ENCODE measurements around the gene IQCF5.
"Not testable (repeated sequence)": the region's sequence is repeated elsewhere in the genome, so short reads cannot be mapped to it uniquely, and the experiment has no call there.

IQCF5 gene

GRCh38 chr3:51860703-51861665 lies 14.4 kb downstream of the IQCF5 start, which contains the start of gene IQCF2:
Gene IQCF2, plus strand, starts transcription at chr3:51861615. Its CDS starts 52 bp downstream, at chr3:51861667.
- H3K9me3 ChIP-seq (ENCODE audit: control insufficient read depth, insufficient read depth, low read depth, low read length): no peaks in the 10 kb centered on the region
- H3K4me3 ChIP-seq (ENCODE audit: low read depth, low read length): no peak within 1 kb of the TSS
- TF ChIP-seq ZSCAN16 (tag by site-specific recombination; IDR thresholded peaks at IDR 0.05) (no peak), MYNN (tag by site-specific recombination; IDR thresholded peaks at IDR 0.05; ENCODE audit: borderline replicate concordance) (no peak), ZSCAN5A (tag by site-specific recombination; IDR thresholded peaks at IDR 0.05) (no peak), ZBTB1 (tag by site-specific recombination; IDR thresholded peaks at IDR 0.05) (no peak), GLI2 (tag by site-specific recombination; IDR thresholded peaks at IDR 0.05; ENCODE audit: borderline replicate concordance, low read depth) (no peak), ZNF76 (tag by site-specific recombination; IDR thresholded peaks at IDR 0.05; ENCODE audit: borderline replicate concordance, low read depth) (no peak), ZBTB17 (tag by site-specific recombination; IDR thresholded peaks at IDR 0.05) (no peak), ZNF658 (tag by site-specific recombination; IDR thresholded peaks at IDR 0.05) (no peak), ZNF843 (tag by site-specific recombination; IDR thresholded peaks at IDR 0.05) (no peak), ZNF701 (tag by site-specific recombination; IDR thresholded peaks at IDR 0.05) (no peak), ZBTB8A (tag by site-specific recombination; IDR thresholded peaks at IDR 0.05) (no peak), ZNF501 (tag by site-specific recombination; IDR thresholded peaks at IDR 0.05) (no peak)
- TF ChIP-seq, protein P1, sequence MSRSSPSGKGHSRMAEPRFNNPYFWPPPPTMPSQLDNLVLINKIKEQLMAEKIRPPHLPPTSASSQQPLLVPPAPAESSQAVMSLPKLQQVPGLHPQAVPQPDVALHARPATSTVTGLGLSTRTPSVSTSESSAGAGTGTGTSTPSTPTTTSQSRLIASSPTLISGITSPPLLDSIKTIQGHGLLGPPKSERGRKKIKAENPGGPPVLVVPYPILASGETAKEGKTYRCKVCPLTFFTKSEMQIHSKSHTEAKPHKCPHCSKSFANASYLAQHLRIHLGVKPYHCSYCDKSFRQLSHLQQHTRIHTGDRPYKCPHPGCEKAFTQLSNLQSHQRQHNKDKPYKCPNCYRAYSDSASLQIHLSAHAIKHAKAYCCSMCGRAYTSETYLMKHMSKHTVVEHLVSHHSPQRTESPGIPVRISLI (tag by site-specific recombination; IDR thresholded peaks at IDR 0.05): no peak
- TF ChIP-seq, protein P2, sequence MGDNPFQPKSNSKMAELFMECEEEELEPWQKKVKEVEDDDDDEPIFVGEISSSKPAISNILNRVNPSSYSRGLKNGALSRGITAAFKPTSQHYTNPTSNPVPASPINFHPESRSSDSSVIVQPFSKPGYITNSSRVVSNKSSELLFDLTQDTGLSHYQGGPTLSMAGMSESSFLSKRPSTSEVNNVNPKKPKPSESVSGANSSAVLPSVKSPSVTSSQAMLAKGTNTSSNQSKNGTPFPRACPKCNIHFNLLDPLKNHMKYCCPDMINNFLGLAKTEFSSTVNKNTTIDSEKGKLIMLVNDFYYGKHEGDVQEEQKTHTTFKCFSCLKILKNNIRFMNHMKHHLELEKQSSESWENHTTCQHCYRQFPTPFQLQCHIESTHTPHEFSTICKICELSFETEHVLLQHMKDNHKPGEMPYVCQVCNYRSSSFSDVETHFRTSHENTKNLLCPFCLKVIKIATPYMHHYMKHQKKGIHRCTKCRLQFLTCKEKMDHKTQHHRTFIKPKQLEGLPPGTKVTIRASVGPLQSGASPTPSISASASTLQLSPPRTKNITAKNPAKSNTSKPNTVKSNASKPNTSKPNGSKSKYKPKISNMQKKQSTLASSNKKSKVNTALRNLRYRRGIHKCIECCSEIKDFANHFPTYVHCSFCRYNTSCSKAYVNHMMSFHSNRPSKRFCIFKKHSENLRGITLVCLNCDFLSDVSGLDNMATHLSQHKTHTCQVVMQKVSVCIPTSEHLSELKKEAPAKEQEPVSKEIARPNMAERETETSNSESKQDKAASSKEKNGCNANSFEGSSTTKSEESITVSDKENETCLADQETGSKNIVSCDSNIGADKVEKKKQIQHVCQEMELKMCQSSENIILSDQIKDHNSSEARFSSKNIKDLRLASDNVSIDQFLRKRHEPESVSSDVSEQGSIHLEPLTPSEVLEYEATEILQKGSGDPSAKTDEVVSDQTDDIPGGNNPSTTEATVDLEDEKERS (tag by site-specific recombination; IDR thresholded peaks at IDR 0.05): no peak
- POLR2A ChIA-PET: no interaction called here
- H3K36me3 ChIP-seq (ENCODE audit: control insufficient read depth in 2 of 2, insufficient read depth in 1 of 2, low read length in 2 of 2): no peaks in the 10 kb centered on the region
- CTCF ChIA-PET: no interaction called here
- no peak within 1 kb of the TSS for H3K27ac ChIP-seq (ENCODE audit: extremely low read depth, low read depth, low read length)
- H3K4me1 ChIP-seq (ENCODE audit: control insufficient read depth, insufficient read depth, low read length): no peaks in the 10 kb centered on the region

DNA sequence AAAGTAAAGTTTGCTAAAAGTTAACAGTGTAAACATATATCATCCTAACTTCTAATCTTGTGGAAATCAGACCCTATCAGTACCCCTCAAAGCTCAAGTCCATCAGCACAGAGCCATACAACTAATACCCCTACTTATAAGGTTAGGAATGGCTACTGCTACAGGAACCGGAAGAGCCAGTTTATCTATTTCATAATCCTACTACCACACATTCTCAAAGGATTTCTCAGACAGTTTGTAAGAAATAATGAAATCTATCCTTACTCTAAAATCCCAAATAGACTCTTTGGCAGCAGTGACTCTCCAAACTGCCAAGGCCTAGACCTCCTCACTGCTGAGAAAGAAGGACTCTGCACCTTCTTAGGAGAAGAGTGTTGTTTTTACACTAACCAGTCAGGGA lies 20.0 kb downstream of the IQCF5 start:
- POLR2A ChIA-PET; H3K36me3 ChIP-seq (ENCODE audit: control insufficient read depth in 2 of 2, insufficient read depth in 1 of 2, low read length in 2 of 2); H3K4me3 ChIP-seq (ENCODE audit: low read depth, low read length); H3K4me1 ChIP-seq (ENCODE audit: control insufficient read depth, insufficient read depth, low read length); H3K9me3 ChIP-seq (ENCODE audit: control insufficient read depth, insufficient read depth, low read depth, low read length); H3K27ac ChIP-seq (ENCODE audit: extremely low read depth, low read depth, low read length): not testable (repeated sequence)
- CTCF ChIA-PET: interaction anchor here (1.4 kb wide), 1 partner anchor 36 kb away, joined by 5 read pairs; no protein-coding TSS in a partner anchor

DNA sequence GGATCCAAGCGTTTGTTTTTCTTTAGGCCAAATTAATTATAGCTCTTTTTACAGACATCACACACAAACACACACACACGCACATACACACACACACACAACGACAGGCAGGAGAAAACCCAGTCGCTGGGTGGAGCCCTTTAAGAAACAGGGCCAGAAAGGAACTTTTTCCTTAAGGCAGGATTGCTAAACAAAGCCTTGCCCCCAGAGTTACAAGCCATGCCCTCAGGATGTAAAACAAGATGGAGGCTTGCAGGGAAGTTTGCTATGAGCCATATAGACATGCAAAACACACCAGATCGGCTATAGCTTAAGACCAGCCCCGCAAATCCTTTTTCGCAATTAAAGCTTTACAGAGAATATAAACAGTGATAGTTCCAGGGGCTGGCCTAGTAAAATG lies 30.3 kb downstream of the IQCF5 start:
- no peak overlapping the region for H3K27ac ChIP-seq (ENCODE audit: extremely low read depth, low read depth, low read length)
- no peaks in the 10 kb centered on the region for H3K9me3 ChIP-seq (ENCODE audit: control insufficient read depth, insufficient read depth, low read depth, low read length)
- H3K36me3 ChIP-seq (ENCODE audit: control insufficient read depth in 2 of 2, insufficient read depth in 1 of 2, low read length in 2 of 2): no peaks in the 10 kb centered on the region
- H3K4me1 ChIP-seq (ENCODE audit: control insufficient read depth, insufficient read depth, low read length): no peaks in the 10 kb centered on the region
- H3K4me3 ChIP-seq (ENCODE audit: low read depth, low read length): no peak overlapping the region
- CTCF ChIA-PET: interaction anchor here (1.2 kb wide), 1 partner anchor 25 kb away, joined by 4 read pairs; no protein-coding TSS in a partner anchor
- POLR2A ChIA-PET: no interaction called here
- no peak for TF ChIP-seq ZNF202 (tag by site-specific recombination; IDR thresholded peaks at IDR 0.05; ENCODE audit: borderline replicate concordance)
- no peak for TF ChIP-seq KLF1 (tag by site-specific recombination; IDR thresholded peaks at IDR 0.05)
- no peak for TF ChIP-seq ZNF391 (tag by site-specific recombination; IDR thresholded peaks at IDR 0.05; ENCODE audit: borderline replicate concordance, low read depth)
- no peak for TF ChIP-seq OVOL3 (tag by site-specific recombination; IDR thresholded peaks at IDR 0.05)
- TF ChIP-seq ZNF610 (tag by site-specific recombination; IDR thresholded peaks at IDR 0.05; ENCODE audit: borderline replicate concordance): no peak
- no peak for TF ChIP-seq ZNF701 (tag by site-specific recombination; IDR thresholded peaks at IDR 0.05)
- TF ChIP-seq HIC1 (tag by site-specific recombination; IDR thresholded peaks at IDR 0.05): no peak
- TF ChIP-seq ZNF558 (tag by site-specific recombination; IDR thresholded peaks at IDR 0.05): no peak
- TF ChIP-seq ZBTB17 (tag by site-specific recombination; IDR thresholded peaks at IDR 0.05): no peak
- TF ChIP-seq ZNF521 (tag by site-specific recombination; IDR thresholded peaks at IDR 0.05): no peak
- no peak for TF ChIP-seq ZFP3 (tag by site-specific recombination; IDR thresholded peaks at IDR 0.05; ENCODE audit: low read depth)

All from HEK293 (cell line).